Right cardiac atrium (tissue), 5 donors: ENCODE measurements around the gene SYNE2. TPM values are rescaled to one million over a fixed set of nuclear protein-coding genes. Genes with fewer than 3 reads are reported as not detected.
"Not testable (repeated sequence)": the region's sequence is repeated elsewhere in the genome, so short reads cannot be mapped to it uniquely, and the experiment has no call there.

ENCODE experiments used
- ATAC-seq, 2 donors: fragments of 200-7000 bp; cut with Tn5 transposase; one replicate each; pipeline versions ENCODE4 v1.8.0 to v1.9.1; 2020; ENCODE audit warnings: moderate library complexity in 2 of 2, mild to moderate bottlenecking in 1 of 2
- DNase-seq, 3 donors: peaks; one replicate each; pipeline ENCODE4 v3.0.0-alpha.2; 2020
- H3K27ac ChIP-seq: one replicate; pipeline ENCODE4 v1.5.1; 2013; ENCODE audit warnings: mild to moderate bottlenecking, low read length, control low read depth, moderate library complexity
- H3K27me3 ChIP-seq: one replicate; pipeline ENCODE4 v1.6.1; 2013; ENCODE audit not compliant: control insufficient read depth, insufficient read depth
- H3K4me1 ChIP-seq: one replicate; pipeline ENCODE4 v1.6.1; 2013; ENCODE audit warnings: low read length; ENCODE audit not compliant: control insufficient read depth, insufficient read depth
- H3K4me3 ChIP-seq: one replicate; pipeline ENCODE4 v1.5.1; 2013; ENCODE audit warnings: low read length, control low read depth
- H3K9me3 ChIP-seq: one replicate; pipeline ENCODE4 v1.6.1; 2013; ENCODE audit warnings: low read length; ENCODE audit not compliant: control insufficient read depth
- WGBS: extraction: QIAGEN DNeasy Blood & Tissue Kit; methylation state at CpG from one replicate; pipeline ENCODE4 v1.1.7; 2013; 5-methylcytosine and 5-hydroxymethylcytosine counted together
- intact Hi-C, 4 donors: fragments of 100-400 bp; cut with DNase I; formaldehyde crosslinking; loops; one replicate each; pipeline versions ENCODE4 v1.11.0 to v1.14.0; 2022 to 2023
- polyA plus RNA-seq: library from polyadenylated mRNA; stranded (reverse); fragments of 200-250 nt; gene quantifications from one replicate; pipeline ENCODE4 v1.2.3, GENCODE V29; 2013
- total RNA-seq, 4 donors: library from RNA; stranded (reverse); fragmentation: NEBNext Ultra II Directional; extraction: Animal tissue kit (Norgen Biotek cat#: 25700); gene quantifications; one replicate each; pipeline ENCODE4 v1.2.1, GENCODE V29; 2021
- donor health status: healthy with polysubstance abuse.
- donor health status: DM: no; HTN: yes; CAD: no.
- donor health status: DM: no; HTN: no; CAD: no.
- donor health status: DM: no; HTN: yes; CAD: no; lungs with severe emphysema.
- donor health status: DM: yes; HTN: yes; CAD: no.

SYNE2 gene
- total and polyA plus RNA-seq, 5 donors: 83.7 to 229 (median 160) TPM

DNA sequence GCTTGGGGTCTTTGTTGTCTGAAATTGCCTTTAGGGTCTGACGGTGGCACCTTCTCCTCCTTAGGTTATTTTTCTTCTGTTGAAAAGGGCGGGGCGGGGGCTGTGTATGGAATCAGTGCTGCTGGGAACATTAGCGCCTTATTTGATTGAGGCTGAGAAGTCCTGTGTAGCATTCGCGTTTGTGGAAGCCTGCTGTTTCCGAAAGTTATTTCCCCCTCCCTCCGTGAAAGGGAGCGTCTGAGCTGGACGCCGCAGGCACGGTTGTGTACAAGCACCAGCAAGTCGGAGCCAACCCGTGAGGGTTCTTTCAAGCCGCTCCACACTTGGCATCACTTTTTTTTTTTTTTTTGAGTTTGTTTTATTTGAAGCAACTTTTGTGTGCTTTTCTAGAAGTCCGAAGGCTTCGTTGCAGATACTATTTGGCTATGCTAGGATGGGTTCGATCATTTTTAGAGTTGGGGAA lies 1.1 kb downstream of the SYNE2 start:
- H3K27ac ChIP-seq: peak overlapping the region; percentile 83
- ATAC-seq (peak; percentile 49 to 58), DNase-seq (peak in 2 of 3 donors; percentile 42 to 71)
- H3K4me3 ChIP-seq: peak overlapping the region; percentile 85
- WGBS: 1% methylated on average over 18 of the region's 18 CpGs
- intact Hi-C loops: loop anchor here (10.0 kb wide), 4 partner anchors 81 to 141 kb away; no protein-coding TSS in a partner anchor
- H3K9me3 ChIP-seq: no peaks in the 10 kb centered on the region
- peaks cover 3% of the 10 kb centered on the region for H3K4me1 ChIP-seq
- no peaks in the 10 kb centered on the region for H3K27me3 ChIP-seq

DNA sequence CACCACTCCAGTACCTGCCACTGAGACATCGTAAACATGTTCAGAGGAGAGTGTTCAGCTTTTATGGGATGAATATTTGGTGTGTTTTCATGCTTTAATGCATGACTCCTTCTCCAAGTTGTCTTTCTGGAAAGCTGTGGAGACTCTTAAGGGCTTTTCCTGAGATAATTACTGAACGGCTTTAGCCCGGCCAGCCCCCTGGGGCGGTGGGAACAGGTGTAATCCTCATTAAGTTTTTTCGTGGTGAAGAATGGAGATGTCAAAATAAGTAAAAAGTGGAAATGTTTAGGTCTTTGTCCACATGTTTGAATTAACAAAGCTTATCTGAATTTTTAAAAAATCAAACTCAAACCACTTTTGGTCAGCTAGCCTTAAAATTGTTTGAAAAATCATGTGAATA lies 1.5 kb downstream of the SYNE2 start:
- intact Hi-C loops: loop anchor here (10.0 kb wide), 4 partner anchors 80 to 140 kb away; no protein-coding TSS in a partner anchor
- Histone ChIP-seq H3K4me3 (peak overlapping the region; percentile 85), H3K27ac (peak overlapping the region; percentile 44), H3K4me1 (peaks cover 3% of the 10 kb centered on the region), H3K27me3 (no peaks in the 10 kb centered on the region), H3K9me3 (no peaks in the 10 kb centered on the region)
- 8% methylated on average over 5 of the region's 5 CpGs for WGBS
- no peak for DNase-seq
- no peak for ATAC-seq

DNA sequence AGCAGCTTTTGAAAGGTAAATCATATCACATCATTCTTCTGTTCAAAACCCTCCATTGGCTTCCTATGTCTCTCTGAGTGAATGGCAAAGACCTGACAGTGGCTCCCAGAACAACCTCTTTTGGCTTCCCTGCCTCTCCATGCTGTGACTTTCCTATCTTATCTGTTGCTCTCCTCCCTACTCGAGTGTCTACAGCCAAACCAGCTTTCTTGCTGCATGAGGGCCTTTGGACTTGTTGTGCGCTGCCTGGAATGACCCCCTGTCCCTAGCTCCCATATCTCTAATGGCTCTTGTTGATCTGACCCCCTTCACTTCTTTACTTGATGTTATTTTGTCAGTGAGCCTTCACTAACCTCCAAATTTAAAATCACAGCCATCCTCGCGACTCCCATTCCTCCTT lies 2.5 kb downstream of the SYNE2 start:
- Histone ChIP-seq H3K9me3 (no peaks in the 10 kb centered on the region), H3K4me3 (peak overlapping the region; percentile 32), H3K27me3 (no peaks in the 10 kb centered on the region), H3K4me1 (peaks cover 3% of the 10 kb centered on the region), H3K27ac (peak overlapping the region; percentile 81)
- ATAC-seq: peak; percentile 27 to 65
- 44% methylated on average over 4 of the region's 4 CpGs for WGBS
- intact Hi-C loops: loop anchor here (10.0 kb wide), 4 partner anchors 80 to 140 kb away; no protein-coding TSS in a partner anchor
- DNase-seq: no peak

DNA sequence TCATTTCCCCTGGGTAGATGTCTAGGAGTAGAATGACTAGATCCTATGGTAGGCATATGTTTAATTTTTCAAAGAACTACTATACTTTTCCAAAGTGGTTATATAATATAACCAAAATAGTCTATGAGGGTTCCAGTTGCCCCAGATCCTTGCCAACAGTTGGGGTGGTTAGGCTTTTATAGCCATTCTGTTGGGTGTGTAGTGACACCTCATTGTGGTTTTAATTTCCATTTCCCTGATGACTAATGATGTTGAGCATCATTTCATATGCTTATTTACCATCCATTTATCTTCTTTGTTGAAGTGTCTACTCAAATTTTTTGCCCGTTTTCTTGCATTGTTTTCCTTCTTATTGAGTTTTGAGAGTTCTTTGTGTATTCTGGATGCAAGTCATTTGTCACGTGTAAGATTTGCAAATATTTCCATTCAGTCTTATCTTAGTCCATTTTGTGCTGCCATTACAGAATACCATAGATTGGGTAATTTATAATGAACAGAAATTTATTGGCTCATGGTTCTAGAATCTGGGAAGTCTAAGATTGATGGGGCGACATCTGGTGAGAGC lies 4.7 kb downstream of the SYNE2 start:
- WGBS: 93% methylated on average over 3 of the region's 3 CpGs
- no peak overlapping the region for H3K27ac ChIP-seq
- no peak overlapping the region for H3K4me3 ChIP-seq
- peaks cover 3% of the 10 kb centered on the region for H3K4me1 ChIP-seq
- H3K27me3 ChIP-seq: no peaks in the 10 kb centered on the region
- H3K9me3 ChIP-seq: no peaks in the 10 kb centered on the region
- DNase-seq: no peak
- intact Hi-C loops: loop anchor here (10.0 kb wide), 4 partner anchors 77 to 137 kb away; no protein-coding TSS in a partner anchor
- ATAC-seq: no peak

DNA sequence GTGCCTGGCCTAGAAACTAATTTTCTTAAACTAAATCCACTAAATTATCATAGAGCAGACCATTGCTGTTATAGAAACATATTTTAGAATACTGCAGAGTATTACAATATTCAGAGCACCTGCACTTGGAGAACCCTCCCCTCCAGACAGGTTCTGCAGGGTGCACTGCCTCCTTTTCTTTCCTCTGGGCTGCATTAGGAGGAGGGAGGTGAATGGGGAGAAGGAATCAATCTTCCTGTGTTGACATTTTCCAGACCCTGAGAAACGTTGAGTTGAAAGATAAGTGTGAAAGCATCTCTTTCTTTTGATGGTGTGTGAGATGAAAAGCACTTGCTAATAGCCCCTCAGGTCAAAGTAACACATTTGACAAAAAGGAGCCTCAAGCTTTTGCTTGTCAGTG lies 7.3 kb downstream of the SYNE2 start:
- peaks cover 5% of the 10 kb centered on the region for H3K4me1 ChIP-seq
- no peak overlapping the region for H3K27ac ChIP-seq

DNA sequence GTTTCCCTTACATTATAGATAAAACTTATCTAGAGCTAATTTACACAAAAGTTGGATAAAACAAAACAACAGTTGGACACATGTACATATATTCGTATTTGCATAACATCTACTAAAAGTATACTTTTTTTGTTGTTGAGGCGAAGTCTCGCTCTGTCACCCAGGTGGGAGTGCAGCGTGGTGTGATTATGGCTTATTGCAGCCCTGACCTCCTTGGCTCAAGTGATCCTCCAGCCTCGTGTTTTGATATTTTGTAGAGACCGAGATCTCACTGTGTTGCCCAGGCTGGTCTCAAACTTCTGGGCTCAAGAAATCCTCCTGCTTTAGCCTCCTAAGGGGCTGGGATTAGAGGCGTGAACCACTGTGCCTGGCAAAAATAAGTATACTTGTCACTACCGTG lies 9.4 kb downstream of the SYNE2 start:
- Histone ChIP-seq H3K4me3 (no peak overlapping the region), H3K27me3 (no peaks in the 10 kb centered on the region), H3K4me1 (peaks cover 1% of the 10 kb centered on the region), H3K27ac (no peak overlapping the region), H3K9me3 (no peaks in the 10 kb centered on the region)
- WGBS: 87% methylated on average over 8 of the region's 8 CpGs
- ATAC-seq: no peak
- intact Hi-C loops: no loop called here
- DNase-seq: no peak

More for the DNA sequence above, 7.3 kb downstream of the SYNE2 start:
- intact Hi-C loops: no loop called here
- Histone ChIP-seq H3K27me3 (no peaks in the 10 kb centered on the region), H3K9me3 (no peaks in the 10 kb centered on the region), H3K4me3 (no peak overlapping the region)
- no peak for ATAC-seq
- WGBS: 26% methylated on average over 1 of the region's 1 CpG
- no peak for DNase-seq

DNA sequence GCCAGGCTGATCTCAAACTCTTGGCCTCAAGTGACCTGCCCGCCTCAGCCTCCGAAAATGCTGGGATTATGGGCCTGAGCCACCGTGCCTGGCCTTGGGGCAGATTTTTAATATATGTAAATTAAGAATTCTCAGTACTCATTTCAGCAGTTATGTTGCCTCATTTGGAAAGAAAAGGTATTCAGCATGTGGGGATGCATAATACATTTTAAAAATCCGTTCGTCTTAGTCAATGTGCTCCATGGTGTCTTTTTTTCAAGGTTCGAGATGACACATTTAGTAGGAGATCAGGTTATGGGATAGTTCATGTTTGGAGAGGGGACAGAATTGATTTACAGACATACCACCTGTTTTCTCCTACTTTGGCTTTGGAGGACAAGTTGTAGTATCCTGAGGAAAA lies 10.2 kb downstream of the SYNE2 start:
- no peak overlapping the region for H3K4me3 ChIP-seq
- 97% methylated on average over 6 of the region's 6 CpGs for WGBS
- ATAC-seq (no peak), DNase-seq (no peak)
- intact Hi-C loops: no loop called here
- H3K4me1 ChIP-seq: peaks cover 1% of the 10 kb centered on the region
- no peaks in the 10 kb centered on the region for H3K9me3 ChIP-seq
- H3K27me3 ChIP-seq: no peaks in the 10 kb centered on the region
- H3K27ac ChIP-seq: no peak overlapping the region

DNA sequence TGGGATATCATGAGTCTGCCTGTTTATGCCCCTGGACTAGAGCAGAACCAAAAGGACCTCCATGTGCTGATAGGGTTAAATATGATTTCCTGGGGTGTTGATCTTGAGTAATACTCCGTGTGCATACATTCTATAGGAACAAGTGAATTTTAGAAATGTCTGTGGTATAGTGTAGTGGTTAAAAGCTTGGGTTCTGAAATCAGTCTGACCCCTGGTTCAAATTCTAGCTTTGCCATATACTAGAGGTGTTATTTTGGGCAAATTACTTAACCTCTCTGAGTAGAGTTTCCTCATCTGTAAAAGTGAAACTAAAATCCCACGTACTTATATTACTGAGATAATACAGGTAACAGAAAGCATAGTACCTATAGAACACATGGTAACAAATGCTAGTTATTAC lies 12.0 kb downstream of the SYNE2 start:
- ATAC-seq: peak; percentile 19 to 44
- H3K9me3 ChIP-seq, intact Hi-C loops, H3K4me3 ChIP-seq, H3K27me3 ChIP-seq, H3K27ac ChIP-seq, DNase-seq, H3K4me1 ChIP-seq: not testable (repeated sequence)
- WGBS: 9% methylated on average over 1 of the region's 2 CpGs

DNA sequence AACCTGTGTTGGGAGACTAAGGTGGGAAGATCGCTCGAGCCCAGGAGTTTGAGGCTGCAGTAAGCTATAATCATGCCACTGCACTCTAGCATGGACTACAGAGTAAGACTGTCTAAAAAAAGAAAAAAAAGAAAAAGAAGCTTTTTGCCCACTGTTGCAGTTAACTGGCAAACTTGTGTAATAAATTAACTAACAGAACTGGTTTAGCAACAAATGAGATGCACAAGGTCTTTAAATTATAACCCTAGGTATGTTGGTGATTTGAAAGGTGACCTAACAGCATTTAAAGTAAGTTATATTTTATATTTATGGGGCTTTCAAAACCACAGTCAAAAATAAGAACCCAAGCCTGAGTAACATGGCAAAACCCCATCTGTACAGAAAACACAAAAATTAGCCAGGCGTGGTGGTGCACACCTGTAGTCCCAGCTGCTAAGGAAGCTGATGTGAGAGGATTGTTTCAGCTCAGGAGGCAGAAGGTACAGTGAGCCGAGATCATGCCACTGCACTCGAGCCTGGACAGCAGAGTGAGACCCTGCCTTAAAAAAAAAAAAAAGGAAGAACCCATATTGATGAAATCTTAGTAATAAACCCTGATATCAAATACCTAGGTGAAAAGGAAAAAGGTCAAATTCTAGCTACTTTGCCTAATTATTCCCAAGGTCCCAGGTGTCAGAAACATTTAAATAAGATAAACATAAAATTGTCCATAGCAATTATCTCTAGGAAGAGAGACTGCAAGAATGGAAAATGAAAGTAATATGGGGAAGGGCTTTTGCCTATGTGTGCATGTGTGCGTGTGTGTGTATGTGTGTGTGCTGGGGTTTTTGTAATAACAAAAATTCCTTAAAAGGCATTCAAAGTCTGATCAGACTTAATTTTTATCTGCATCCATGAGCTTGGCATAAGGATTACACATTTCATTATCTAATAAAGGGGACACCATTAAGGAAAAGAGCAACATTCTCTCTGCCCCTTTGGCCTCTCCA lies 15.4 kb downstream of the SYNE2 start:
- Histone ChIP-seq H3K27ac (no peak overlapping the region), H3K27me3 (no peaks in the 10 kb centered on the region), H3K9me3 (no peaks in the 10 kb centered on the region), H3K4me1 (peaks cover 1% of the 10 kb centered on the region), H3K4me3 (no peak overlapping the region)
- DNase-seq (no peak), ATAC-seq (no peak)
- 83% methylated on average over 6 of the region's 6 CpGs for WGBS
- intact Hi-C loops: no loop called here

DNA sequence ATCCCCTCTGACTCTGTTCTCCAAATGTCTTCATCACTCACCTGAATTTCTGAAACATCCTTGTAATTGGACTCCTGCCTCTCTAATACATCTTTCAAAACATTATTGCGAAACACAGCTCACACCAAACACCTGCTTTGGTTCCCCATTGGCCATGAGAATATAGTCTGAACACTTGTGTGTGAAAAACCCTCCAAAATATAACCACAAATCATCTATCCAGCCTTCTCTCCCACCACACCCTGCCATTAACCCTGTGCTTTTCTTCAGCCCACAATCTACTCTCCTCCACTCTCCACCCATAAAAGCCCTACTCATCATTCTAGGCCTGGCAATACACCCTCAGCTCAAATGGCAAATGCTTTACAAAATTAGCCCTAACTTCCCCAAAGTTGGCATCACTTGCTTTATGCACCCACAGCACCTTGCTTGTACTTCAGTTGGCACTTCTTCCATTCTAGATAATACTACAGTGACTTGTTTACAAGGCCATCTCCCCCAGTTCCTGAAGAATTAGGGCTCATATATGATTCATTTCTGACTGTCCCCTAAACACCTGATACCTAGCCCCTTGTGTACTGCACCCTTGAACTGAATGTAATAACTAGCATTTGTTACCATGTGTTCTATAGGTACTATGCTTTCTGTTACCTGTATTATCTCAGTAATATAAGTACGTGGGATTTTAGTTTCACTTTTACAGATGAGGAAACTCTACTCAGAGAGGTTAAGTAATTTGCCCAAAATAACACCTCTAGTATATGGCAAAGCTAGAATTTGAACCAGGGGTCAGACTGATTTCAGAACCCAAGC lies 17.3 kb downstream of the SYNE2 start:
- H3K4me3 ChIP-seq, H3K27ac ChIP-seq, ATAC-seq, H3K9me3 ChIP-seq, DNase-seq, intact Hi-C loops, H3K4me1 ChIP-seq, H3K27me3 ChIP-seq: not testable (repeated sequence)
- 97% methylated on average over 1 of the region's 2 CpGs for WGBS
